Ishikawa (cell line): ENCODE measurements around the gene GALNT5.

Experiments
- CEBPB ChIP-seq: IDR thresholded peaks from 2 replicates; pipeline ENCODE4 v1.6.1; 2012
- CREB1 ChIP-seq: IDR thresholded peaks from 2 replicates; pipeline ENCODE4 v1.6.1; 2012; ENCODE audit warnings: low read depth
- EGR1 ChIP-seq: IDR thresholded peaks from 2 replicates; pipeline ENCODE4 v1.6.1; 2012
- EP300 ChIP-seq: IDR thresholded peaks from 2 replicates; pipeline ENCODE4 v1.6.1; 2012; ENCODE audit warnings: borderline replicate concordance
- FOXM1 ChIP-seq: IDR thresholded peaks from 2 replicates; pipeline ENCODE4 v1.6.1; 2012; ENCODE audit warnings: low read depth, borderline replicate concordance
- RAD21 ChIP-seq: IDR thresholded peaks from 2 replicates; pipeline ENCODE4 v1.6.1; 2012; ENCODE audit warnings: low read depth
- TAF1 ChIP-seq: IDR thresholded peaks from 2 replicates; pipeline ENCODE4 v1.6.1; 2012; ENCODE audit warnings: low read depth, mild to moderate bottlenecking
- TEAD4 ChIP-seq: IDR thresholded peaks from 2 replicates; pipeline ENCODE4 v1.6.1; 2012
- YY1 ChIP-seq: IDR thresholded peaks from 2 replicates; pipeline ENCODE4 v1.6.1; 2012; ENCODE audit warnings: low read depth
- ZBTB7A ChIP-seq: IDR thresholded peaks from 2 replicates; pipeline ENCODE4 v1.6.1; 2012; ENCODE audit warnings: low read depth
- TF ChIP-seq, protein P1 (sequence below): IDR thresholded peaks from 2 replicates; pipeline ENCODE4 v1.6.1; 2012; ENCODE audit warnings: low read depth, mild to moderate bottlenecking
- TF ChIP-seq, protein P2 (sequence below): IDR thresholded peaks from 2 replicates; pipeline ENCODE4 v1.6.1; 2012
- TF ChIP-seq, protein P3 (sequence below): IDR thresholded peaks from 2 replicates; pipeline ENCODE4 v1.6.1; 2012

DNA sequence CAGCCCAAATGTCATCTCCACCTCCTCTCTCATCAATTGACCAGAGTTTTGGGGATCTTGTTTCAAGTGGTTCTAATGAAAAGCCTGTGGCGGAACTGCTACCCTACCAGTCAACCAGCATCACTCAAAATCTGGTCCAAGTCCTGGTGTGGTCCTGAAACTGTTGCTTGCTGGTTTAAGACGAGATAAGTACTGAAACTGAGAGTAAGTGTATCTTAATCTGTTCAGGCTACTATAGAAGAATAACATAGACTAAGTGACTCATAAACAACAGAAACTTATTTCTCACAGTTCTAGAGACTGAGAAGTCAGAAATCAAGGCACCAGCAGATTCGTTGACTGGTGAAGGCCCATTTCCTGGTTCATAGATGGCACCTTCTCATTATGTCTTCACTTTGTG, 879 bp upstream of the GALNT5 start:
- TF ChIP-seq CEBPB (no peak), TEAD4 (no peak), YY1 (no peak), EP300 (no peak), RAD21 (no peak), TAF1 (no peak), ZBTB7A (no peak), EGR1 (no peak), CREB1 (no peak), FOXM1 (no peak)
- TF ChIP-seq, protein P1, sequence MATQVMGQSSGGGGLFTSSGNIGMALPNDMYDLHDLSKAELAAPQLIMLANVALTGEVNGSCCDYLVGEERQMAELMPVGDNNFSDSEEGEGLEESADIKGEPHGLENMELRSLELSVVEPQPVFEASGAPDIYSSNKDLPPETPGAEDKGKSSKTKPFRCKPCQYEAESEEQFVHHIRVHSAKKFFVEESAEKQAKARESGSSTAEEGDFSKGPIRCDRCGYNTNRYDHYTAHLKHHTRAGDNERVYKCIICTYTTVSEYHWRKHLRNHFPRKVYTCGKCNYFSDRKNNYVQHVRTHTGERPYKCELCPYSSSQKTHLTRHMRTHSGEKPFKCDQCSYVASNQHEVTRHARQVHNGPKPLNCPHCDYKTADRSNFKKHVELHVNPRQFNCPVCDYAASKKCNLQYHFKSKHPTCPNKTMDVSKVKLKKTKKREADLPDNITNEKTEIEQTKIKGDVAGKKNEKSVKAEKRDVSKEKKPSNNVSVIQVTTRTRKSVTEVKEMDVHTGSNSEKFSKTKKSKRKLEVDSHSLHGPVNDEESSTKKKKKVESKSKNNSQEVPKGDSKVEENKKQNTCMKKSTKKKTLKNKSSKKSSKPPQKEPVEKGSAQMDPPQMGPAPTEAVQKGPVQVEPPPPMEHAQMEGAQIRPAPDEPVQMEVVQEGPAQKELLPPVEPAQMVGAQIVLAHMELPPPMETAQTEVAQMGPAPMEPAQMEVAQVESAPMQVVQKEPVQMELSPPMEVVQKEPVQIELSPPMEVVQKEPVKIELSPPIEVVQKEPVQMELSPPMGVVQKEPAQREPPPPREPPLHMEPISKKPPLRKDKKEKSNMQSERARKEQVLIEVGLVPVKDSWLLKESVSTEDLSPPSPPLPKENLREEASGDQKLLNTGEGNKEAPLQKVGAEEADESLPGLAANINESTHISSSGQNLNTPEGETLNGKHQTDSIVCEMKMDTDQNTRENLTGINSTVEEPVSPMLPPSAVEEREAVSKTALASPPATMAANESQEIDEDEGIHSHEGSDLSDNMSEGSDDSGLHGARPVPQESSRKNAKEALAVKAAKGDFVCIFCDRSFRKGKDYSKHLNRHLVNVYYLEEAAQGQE = no peak
- TF ChIP-seq, protein P2, sequence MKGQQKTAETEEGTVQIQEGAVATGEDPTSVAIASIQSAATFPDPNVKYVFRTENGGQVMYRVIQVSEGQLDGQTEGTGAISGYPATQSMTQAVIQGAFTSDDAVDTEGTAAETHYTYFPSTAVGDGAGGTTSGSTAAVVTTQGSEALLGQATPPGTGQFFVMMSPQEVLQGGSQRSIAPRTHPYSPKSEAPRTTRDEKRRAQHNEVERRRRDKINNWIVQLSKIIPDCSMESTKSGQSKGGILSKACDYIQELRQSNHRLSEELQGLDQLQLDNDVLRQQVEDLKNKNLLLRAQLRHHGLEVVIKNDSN = no peak
- TF ChIP-seq, protein P3, sequence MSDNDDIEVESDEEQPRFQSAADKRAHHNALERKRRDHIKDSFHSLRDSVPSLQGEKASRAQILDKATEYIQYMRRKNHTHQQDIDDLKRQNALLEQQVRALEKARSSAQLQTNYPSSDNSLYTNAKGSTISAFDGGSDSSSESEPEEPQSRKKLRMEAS = no peak
